GM10266 (cell line): Measurements from ENCODE around the gene SLC66A2.
A peak's percentile ranks its signal among the peaks of the same experiment; 100 is the strongest.

ENCODE experiments used
- DNase-seq: peaks from one replicate; pipeline ENCODE4 v3.0.0; 2012; ENCODE audit errors: extremely low spot score
- CTCF ChIP-seq: IDR thresholded peaks from 2 replicates; pipeline ENCODE4 v1.5.1; 2012; ENCODE audit warnings: mild to moderate bottlenecking, low read depth; ENCODE audit not compliant: control insufficient read depth, insufficient read depth; ENCODE audit errors: missing control alignments

SLC66A2 gene

GRCh38 chr18:79856119-79857007 is 95.1 kb downstream of the SLC66A2 start:
- DNase-seq: peak; percentile 78
- TF ChIP-seq CTCF: no peak

GRCh38 chr18:79855147-79855933 is 96.1 kb downstream of the SLC66A2 start:
- DNase-seq: peak; percentile 75
- TF ChIP-seq CTCF: no peak

GRCh38 chr18:79853993-79854364 is 97.5 kb downstream of the SLC66A2 start:
- TF ChIP-seq CTCF: no peak
- no peak for DNase-seq

GRCh38 chr18:79853303-79853992 is 98.0 kb downstream of the SLC66A2 start:
- DNase-seq: no peak
- no peak for TF ChIP-seq CTCF

GRCh38 chr18:79852561-79853302 is 98.7 kb downstream of the SLC66A2 start:
- no peak for DNase-seq
- no peak for TF ChIP-seq CTCF
